HepG2 (cell line): Measurements from ENCODE around the gene MMP17. TPM values are rescaled to one million over a fixed set of nuclear protein-coding genes. Genes with fewer than 3 reads are reported as not detected.

ENCODE experiments used
- HDAC6 ChIP-seq: fragments of 200-600 bp; sonication (generic); IDR thresholded peaks from 2 replicates; pipeline ENCODE4 v1.7.0; 2017; ENCODE audit warnings: mild to moderate bottlenecking, antibody characterized with exemption, low read length, low read depth
- HOXA3 ChIP-seq: sonication (generic); formaldehyde crosslinking; IDR thresholded peaks from 2 replicates; pipeline ENCODE4 v1.5.0; 2020; ENCODE audit warnings: missing genetic modification reagents
- JUND ChIP-seq: sonication (generic); formaldehyde crosslinking; IDR thresholded peaks from 2 replicates; pipeline ENCODE4 v1.8.0; 2022; ENCODE audit warnings: mild to moderate bottlenecking, missing genetic modification reagents
- PAXIP1 ChIP-seq: sonication (generic); formaldehyde crosslinking; conservative IDR thresholded peaks from 2 replicates; pipeline ENCODE4 v1.4.0; 2020; ENCODE audit warnings: mild to moderate bottlenecking, missing genetic modification reagents, moderate library complexity
- RERE ChIP-seq: IDR thresholded peaks from 2 replicates; pipeline ENCODE4 v1.6.1; 2016; ENCODE audit warnings: low read depth, missing genetic modification reagents, missing compliant biosample characterization
- REXO4 ChIP-seq: sonication (generic); formaldehyde crosslinking; IDR thresholded peaks from 2 replicates; pipeline ENCODE4 v1.8.0; 2022; ENCODE audit warnings: missing genetic modification reagents, mild to moderate bottlenecking, borderline replicate concordance
- ZBTB20 ChIP-seq: sonication (generic); formaldehyde crosslinking; IDR thresholded peaks from 2 replicates; pipeline ENCODE4 v1.8.1; 2023; ENCODE audit warnings: missing genetic modification reagents, low read depth, mild to moderate bottlenecking, borderline replicate concordance
- ZBTB42 ChIP-seq: sonication (generic); formaldehyde crosslinking; IDR thresholded peaks from 2 replicates; pipeline ENCODE4 v1.5.0; 2020; ENCODE audit warnings: mild to moderate bottlenecking, missing genetic modification reagents
- ZBTB7B ChIP-seq: sonication (generic); formaldehyde crosslinking; IDR thresholded peaks from 2 replicates; pipeline ENCODE4 v1.4.0; 2020; ENCODE audit warnings: missing genetic modification reagents
- ZNF142 ChIP-seq: sonication (generic); formaldehyde crosslinking; IDR thresholded peaks from 2 replicates; pipeline ENCODE4 v1.4.0; 2020; ENCODE audit warnings: missing genetic modification reagents
- ZNF224 ChIP-seq: sonication (generic); formaldehyde crosslinking; IDR thresholded peaks from 2 replicates; pipeline ENCODE4 v1.5.0; 2020; ENCODE audit warnings: mild to moderate bottlenecking, missing genetic modification reagents
- ZNF607 ChIP-seq: sonication (generic); formaldehyde crosslinking; IDR thresholded peaks from 2 replicates; pipeline ENCODE4 v1.5.1; 2020; ENCODE audit warnings: missing genetic modification reagents, mild to moderate bottlenecking, borderline replicate concordance
- ZNF772 ChIP-seq: sonication (generic); formaldehyde crosslinking; IDR thresholded peaks from 2 replicates; pipeline ENCODE4 v1.5.0; 2020; ENCODE audit warnings: mild to moderate bottlenecking, missing genetic modification reagents
- polyA plus RNA-seq, 8 experiments: library from polyadenylated mRNA; depleted of rRNA in 3 of 8; stranded (reverse) in 7 of 8; unstranded in 1 of 8; fragments of >200 nt; fragmentation: Illumina TruSeq in 4 of 8; extraction: Trizol in 4 of 8; gene quantifications; 2 replicates each; pipeline versions ENCODE4 v1.2.1 to v1.2.3, GENCODE V29; 2011 to 2016; ENCODE audit warnings: low read depth in 4 of 8, missing spikeins in 1 of 8, mixed read lengths in 1 of 8; ENCODE audit not compliant: insufficient read depth in 1 of 8
- total RNA-seq, 5 experiments: library from RNA; depleted of rRNA; stranded (reverse); fragments of >200 nt; fragmentation: Illumina TruSeq; extraction: Trizol; gene quantifications; 2 replicates each; pipeline ENCODE4 v1.2.3, GENCODE V29; 2016; ENCODE audit warnings: low read depth in 1 of 5

The MMP17 gene
- total and polyA plus RNA-seq, 2 of the 13 experiments (the other 11 are each of a cell fraction or from before 2014, with no cell fraction given), result 0.55 to 0.80 TPM

- no peak for TF ChIP-seq RERE (CRISPR knock-in tag)
- peak; percentile 46; the same call in 1 of the 2 replicates for TF ChIP-seq ZNF142
- peak; percentile 81; the same call in 1 of the 2 replicates for TF ChIP-seq ZBTB20 (CRISPR knock-in tag)
- TF ChIP-seq ZNF607 (CRISPR knock-in tag), result peak; percentile 85
- TF ChIP-seq HDAC6, result no peak
- TF ChIP-seq PAXIP1 (CRISPR knock-in tag), result peak; percentile 60; the same call in 1 of the 2 replicates
- 0 out of 2 replicates have a peak, but pooled peaks have one; percentile 37 for TF ChIP-seq ZBTB42 (CRISPR knock-in tag)
- peak; percentile 32; the same call in 1 of the 2 replicates for TF ChIP-seq ZNF224 (CRISPR knock-in tag)
- TF ChIP-seq JUND (CRISPR knock-in tag), result no peak
- TF ChIP-seq ZNF772 (CRISPR knock-in tag), result peak; percentile 40; the same call in 1 of the 2 replicates
- 0 out of 2 replicates have a peak, but pooled peaks have one; percentile 30 for TF ChIP-seq ZBTB7B (CRISPR knock-in tag)
- peak; percentile 52; the same call in 1 of the 2 replicates for TF ChIP-seq HOXA3 (CRISPR knock-in tag)
- peak; percentile 64; the same call in 1 of the 2 replicates for TF ChIP-seq REXO4 (CRISPR knock-in tag)
These were observed 12.6 kb downstream of the MMP17 start (continued) for GRCh38 chr12:131840643-131841416.
